DMS 273 (cell line): ENCODE data around the gene CDKL4.
"Not testable (repeated sequence)": the region's sequence is repeated elsewhere in the genome, so short reads cannot be mapped to it uniquely, and the experiment has no call there.

Experiments used
- DNase-seq: peaks from one replicate; lab custom pipeline; 2025; ENCODE audit not compliant: unreplicated experiment; lab: John Stamatoyannopoulos, UW

Gene CDKL4

GRCh38 chr2:39179974-39180960 is 63.5 kb downstream of the CDKL4 start:
- no peak for DNase-seq

GRCh38 chr2:39178756-39179155 is 65.0 kb downstream of the CDKL4 start:
- no peak for DNase-seq

GRCh38 chr2:39176997-39177396 is 66.8 kb downstream of the CDKL4 start:
- no peak for DNase-seq

GRCh38 chr2:39175026-39175812 is 68.6 kb downstream of the CDKL4 start:
- DNase-seq: peak; percentile 15

GRCh38 chr2:39174022-39174421 is 69.7 kb downstream of the CDKL4 start:
- no peak for DNase-seq

DNA sequence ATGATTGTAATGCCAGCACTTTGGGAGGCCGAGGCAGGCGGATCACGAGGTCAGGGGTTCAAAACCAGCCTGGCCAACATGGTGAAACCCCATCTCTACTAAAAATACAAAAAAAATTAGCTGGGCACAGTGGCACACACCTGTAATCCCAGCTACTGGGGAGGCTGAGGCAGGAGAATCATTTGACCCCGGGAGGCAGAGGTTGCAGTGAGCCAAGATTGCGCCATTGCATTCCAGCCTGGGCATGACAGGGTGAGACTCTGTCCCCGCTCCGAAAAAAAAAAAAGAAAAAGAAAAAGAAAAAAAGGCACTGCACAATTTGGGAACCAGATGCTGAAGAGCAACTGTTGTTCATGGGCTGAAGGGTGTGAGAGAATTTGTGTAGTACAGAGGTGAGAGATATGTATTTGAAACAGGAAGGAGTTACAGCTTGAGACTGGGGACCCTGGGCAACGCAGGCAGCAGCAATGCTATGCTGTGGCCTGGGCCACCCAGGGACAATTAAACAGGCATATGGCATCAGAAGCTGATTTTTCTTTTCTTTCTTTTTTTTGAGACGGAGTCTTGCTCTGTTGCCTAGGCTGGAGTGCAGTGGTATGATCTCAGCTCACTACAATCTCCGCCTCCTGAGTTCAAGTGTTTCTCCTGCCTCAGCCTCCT is 71.6 kb downstream of the CDKL4 start:
- not testable (repeated sequence) for DNase-seq

GRCh38 chr2:39171621-39172020 is 72.1 kb downstream of the CDKL4 start:
- no peak for DNase-seq

GRCh38 chr2:39164089-39164488 is 79.7 kb downstream of the CDKL4 start:
- no peak for DNase-seq

GRCh38 chr2:39160982-39161381 is 82.8 kb downstream of the CDKL4 start:
- DNase-seq: peak; percentile 37

DNA sequence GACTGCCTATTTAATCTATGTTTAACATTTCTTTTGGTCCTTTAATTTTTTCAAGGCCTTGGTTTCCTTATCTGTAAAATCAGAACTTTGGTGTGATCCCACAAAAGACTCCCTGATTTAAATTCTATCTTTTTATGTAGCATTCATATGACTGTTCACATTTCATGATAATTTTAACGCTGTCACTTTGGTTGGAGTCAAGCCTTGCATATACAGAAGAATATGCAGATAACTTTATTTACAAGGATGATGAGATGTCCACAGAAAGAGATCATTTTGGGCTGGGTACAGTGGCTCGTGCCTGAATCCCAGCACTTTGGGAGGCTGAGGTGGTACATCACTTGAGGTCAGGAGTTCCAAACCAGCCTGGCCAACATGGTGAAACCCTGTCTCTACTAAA is 84.5 kb downstream of the CDKL4 start:
- DNase-seq: no peak

DNA sequence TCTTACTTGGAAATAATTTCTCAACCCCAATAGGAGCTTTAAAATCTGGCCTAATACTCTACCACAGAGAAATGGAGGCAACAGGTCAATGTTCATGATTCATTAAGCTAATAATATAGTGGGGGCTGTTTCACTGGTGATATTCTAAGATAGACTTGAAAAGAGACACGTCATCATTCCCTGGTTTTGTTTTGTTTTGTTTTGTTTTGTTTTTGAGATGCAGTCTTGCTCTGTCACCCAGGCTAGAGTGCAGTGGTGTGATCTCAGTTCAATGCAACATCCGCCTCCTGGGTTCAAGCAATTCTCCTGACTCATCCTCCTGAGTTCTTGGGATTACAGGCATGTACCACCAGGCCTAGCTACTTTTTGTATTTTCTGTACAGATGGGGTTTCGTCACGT is 85.4 kb downstream of the CDKL4 start:
- DNase-seq: no peak

DNA sequence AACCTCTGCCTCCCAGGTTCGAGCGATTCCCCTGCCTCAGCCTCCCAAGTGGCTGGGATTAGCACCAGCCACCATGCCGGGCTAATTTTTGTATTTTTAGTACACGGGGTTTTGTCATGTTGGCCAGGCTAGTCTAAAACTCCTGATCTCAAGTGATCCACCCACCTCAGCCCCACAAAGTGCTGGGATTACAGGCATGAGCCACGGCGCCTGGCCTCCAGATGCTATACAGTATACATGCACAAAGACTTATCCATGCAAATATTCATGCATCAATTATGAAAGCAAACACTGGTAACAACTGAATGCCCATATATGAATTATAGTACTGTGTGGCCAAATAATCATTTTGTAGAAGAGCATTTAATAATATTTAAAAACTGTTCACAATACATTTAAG is 86.9 kb downstream of the CDKL4 start:
- no peak for DNase-seq

GRCh38 chr2:39156107-39156506 is 87.7 kb downstream of the CDKL4 start:
- no peak for DNase-seq

DNA sequence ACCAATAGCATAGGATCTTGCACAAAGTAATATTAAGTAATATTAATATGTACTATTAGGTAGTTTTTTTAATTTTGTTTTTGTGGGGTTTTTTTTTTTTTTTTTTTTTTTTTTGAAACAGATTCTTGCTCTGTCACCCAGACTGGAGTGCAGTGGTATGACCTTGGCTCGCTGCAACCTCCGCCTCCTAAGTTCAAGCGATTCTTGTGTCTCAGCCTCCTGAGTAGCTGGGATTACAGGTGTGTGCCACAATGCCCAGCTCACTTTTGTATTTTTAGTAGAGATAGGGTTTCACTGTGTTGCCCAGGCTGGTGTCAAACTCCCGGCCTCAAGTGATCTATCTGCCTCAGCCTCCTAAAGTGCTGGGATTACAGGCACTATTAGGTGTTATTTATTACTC is 88.2 kb downstream of the CDKL4 start:
- not testable (repeated sequence) for DNase-seq

- DNase-seq: no peak
These were observed 88.8 kb downstream of the CDKL4 start for GRCh38 chr2:39154944-39155343.

GRCh38 chr2:39153312-39153711 is 90.5 kb downstream of the CDKL4 start:
- DNase-seq: no peak

- DNase-seq: no peak
These were observed 91.3 kb downstream of the CDKL4 start for GRCh38 chr2:39152504-39152903.

- DNase-seq: no peak
These were observed 92.8 kb downstream of the CDKL4 start for GRCh38 chr2:39150890-39151497.

GRCh38 chr2:39150102-39150562 is 93.6 kb downstream of the CDKL4 start:
- DNase-seq: no peak

GRCh38 chr2:39146630-39147029 is 97.1 kb downstream of the CDKL4 start:
- no peak for DNase-seq

- DNase-seq: peak; percentile 60
These were observed 97.8 kb downstream of the CDKL4 start for GRCh38 chr2:39145906-39146421.
